ENCODE measurements around the gene ATP2C2.

Gene ATP2C2

DNA sequence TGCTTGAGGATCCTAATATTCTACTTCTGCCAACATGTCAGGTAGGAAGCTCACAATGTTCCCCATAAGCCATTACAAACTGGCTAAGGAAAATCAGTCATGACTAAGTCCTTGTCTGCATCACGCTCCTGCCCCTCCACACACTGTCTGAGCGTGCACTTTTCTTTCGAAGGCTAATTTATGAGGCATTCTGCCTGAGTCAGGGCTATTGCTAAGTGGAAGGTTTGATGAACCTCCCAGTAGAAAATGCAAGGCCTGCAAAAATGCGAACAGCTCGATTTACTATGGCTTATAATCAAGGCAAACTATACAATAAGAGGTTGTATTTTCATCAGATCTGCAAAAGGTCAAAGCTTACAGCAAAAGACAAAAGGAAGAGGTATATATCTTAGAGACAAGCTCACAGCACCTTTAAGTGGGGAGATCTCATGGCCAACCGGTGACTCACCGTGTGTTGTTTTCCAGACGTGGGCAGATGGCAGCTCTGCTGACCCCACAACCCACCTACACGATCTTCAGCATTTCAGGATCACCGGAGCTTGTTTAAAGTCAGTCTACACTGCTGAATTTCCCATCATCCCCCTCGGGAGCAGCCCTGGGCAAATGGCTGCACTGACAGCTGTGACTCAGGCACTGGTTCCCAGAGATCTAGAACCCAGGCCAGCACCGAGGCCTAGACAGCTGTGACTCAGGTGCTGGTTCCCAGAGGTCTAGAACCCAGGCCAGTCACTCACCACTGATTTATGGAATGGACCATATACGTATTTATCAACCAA lies 110.0 kb downstream of the ATP2C2 start:
- DNase-seq, result no peak

DNA sequence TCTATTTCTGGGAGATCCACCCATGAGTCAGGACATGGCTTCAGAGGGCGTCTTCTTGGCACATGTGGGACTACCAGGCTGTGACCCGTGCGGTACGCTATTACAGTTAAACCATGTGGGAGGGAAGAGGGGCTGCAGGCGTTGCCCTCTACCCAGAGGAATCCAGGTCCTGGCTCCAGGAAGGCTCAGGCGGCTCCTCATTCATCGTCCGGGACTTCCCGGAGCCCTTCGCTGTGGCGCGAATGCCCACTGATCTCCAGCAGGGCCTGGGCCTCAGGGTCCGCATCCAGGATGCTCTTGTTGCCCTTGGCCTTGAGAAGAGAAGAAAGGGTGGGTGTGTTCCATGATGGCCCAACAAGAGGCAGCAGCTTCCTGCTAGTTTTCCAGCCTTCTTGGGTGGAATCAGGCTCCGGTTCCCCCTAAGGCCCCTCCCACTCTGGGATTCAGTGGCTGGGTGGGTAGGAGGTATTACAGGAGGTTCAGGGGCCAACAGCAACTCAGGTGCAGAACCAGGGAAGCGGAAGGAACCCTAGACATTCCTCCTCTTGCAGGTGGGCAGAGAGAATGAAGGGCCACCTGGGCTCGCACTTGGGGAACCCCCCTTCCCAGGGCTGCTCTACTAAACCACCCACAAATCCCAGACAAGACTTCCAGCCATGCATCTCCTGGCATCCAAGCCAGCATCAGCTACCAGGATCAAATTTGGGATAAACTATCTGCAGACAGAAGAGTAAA lies 111.5 kb downstream of the ATP2C2 start:
- no peak for DNase-seq

DNA sequence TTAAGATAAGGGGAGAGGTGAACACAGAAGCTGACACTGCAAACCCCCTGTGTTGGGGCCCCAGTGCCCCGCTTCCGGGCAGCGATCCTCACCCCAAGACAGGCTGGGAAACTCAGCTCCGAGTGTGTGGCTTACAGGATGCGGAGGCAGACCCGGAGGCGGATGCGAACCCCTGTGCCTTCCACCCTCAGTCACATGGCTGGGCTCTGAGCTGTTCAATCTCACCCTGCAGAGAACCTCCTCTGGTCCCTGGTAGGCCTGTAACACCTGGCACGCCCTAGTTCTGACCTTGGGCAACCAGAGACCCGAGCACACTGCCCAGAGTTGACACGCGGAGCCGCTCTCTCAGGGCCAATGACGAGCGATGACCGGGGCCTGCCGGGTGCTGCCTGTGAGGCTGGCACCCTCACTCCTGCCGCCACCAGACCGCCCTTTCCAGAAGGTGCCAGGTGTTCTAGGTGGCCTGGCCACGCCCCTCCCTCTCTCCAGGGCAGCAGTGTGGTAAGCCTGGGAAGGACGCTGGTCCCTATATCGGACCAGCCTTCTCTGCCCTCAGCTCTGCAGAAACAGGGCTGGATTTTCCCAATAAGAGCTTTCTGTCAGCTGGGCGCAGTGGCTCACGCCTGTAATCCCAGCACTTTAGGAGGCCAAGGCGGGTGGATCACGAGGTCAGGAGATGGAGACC lies 112.9 kb downstream of the ATP2C2 start:
- no peak for DNase-seq

DNA sequence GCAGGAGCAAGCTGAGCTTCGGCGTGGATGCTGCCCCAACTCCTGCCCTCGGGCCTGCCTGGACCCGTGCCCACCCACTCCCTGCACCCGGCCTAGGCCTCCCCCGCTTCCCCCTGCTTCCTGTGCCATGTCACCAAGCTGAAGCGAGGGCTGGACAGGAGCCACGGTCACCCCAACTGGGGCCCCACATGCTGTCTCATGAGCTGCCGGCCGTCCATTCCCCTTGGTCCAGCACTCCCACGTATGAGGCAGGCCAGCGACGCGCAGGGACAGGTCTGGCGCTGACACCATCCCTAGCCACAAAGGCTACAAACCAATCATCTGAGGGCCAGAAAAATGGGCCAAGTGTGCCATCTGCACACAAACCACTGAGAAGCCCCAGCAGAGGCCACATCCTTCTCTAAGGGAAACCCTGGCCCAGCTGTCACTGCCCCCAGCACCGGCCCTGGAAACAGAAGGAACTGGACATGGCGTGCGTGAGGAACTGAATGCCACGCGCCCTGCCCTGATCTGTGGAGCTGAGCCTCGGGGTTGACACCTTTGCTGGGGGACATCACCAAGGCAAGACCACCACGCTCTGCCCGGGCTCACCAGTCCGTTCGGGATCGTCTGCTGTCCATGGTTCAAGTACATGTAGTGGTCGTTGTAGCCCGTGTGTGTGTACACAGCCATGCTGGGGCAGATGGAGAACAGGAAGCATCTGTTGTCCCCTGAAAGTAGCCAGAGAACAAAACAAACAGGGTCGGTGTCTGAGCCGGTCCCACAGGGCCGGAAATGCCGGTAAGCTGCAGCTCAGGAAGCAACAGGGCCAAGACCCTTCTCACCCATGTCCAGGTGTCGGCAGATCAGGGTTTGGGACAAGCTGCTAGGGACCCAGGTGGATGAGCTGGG lies 113.9 kb downstream of the ATP2C2 start:
- no peak for DNase-seq

GRCh38 chr16:84482951-84483881 lies 114.9 kb downstream of the ATP2C2 start:
- DNase-seq, result no peak

DNA sequence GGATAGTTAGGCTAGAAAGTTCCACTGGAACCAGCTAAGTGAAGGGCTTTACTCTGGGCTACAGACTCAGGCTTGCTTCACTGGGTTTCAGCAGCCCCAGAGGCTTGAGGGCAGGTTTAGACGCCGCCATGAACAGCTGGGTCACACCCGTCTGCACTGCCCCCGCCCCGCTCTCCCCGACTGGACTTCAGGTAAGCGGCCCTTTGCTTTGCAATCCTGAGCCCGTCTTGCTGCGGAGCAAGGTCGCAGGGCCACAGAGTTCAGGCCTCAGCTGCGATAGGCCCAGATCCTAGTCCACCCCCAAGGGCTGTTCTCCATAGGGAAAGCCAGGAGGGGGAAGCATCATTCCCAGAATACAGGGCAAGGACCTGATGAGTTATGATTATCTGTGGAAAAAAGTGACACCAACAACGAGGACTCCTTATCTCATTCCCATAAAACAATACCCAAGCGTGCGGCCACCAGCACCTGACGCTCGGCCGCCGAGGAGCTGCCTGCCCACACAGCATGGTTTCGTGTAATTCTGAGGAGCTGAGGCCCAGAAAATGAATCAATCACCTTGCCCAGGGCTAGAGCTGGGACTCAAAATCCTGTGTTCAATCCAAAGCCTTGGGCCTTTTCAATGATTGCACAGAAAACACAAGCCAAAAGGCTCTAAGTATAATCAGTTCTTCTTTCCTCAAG lies 115.7 kb downstream of the ATP2C2 start:
- DNase-seq, result no peak

GRCh38 chr16:84484579-84485254 lies 116.4 kb downstream of the ATP2C2 start:
- DNase-seq, result no peak

DNA sequence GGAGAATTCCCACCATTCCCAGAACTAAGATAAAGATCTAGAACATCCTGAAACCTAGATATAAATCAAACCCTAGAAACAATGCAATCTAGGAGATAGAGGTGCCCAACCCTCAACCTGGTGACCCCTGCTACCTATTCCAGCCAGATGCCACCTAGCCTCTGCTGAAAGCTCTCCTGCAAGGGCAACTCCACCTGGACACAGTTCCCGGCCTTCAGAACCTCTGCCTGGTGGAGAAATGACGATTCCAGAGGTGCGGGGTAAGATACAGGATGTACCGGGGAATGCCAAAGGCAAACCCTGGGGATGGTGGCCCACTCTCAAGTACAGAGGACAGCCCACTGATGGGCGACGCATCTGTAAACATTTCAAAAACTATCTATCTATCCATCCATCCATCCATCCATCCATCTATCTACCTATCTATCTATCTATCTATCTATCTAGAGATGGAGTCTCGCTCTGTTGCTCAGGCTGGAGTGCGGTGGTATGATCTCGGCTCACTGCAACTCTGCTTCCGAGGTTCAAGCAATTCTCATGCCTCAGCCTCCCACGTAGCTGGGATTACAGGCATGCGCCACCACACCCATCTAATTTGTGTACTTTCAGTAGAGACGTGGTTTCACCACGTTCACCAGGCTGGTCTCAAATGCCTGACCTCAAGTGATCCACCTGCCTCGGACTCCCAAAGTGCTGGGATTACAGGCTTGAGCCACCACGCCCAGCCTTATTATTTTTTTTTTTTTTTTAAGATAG lies 117.1 kb downstream of the ATP2C2 start:
- DNase-seq, result no peak

DNA sequence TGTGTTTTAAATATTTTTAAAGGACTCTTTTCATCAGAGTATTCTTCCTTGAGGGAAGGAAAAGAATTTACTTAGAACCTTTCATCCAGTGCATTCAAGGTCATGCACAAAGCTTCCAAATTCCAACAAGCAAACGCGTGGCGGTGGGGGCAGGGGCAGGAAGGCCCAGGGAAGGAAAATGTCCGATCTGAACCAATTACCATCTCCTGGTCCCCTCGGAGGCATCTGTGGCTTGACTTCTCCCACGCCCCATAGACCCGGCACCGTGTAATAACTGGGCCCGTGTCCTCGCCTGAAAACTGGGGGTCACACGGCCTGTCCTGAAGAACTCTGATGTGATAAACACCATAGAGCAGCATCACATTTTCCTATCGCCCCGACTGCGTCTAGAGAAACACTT lies 117.8 kb downstream of the ATP2C2 start:
- DNase-seq, result no peak

DNA sequence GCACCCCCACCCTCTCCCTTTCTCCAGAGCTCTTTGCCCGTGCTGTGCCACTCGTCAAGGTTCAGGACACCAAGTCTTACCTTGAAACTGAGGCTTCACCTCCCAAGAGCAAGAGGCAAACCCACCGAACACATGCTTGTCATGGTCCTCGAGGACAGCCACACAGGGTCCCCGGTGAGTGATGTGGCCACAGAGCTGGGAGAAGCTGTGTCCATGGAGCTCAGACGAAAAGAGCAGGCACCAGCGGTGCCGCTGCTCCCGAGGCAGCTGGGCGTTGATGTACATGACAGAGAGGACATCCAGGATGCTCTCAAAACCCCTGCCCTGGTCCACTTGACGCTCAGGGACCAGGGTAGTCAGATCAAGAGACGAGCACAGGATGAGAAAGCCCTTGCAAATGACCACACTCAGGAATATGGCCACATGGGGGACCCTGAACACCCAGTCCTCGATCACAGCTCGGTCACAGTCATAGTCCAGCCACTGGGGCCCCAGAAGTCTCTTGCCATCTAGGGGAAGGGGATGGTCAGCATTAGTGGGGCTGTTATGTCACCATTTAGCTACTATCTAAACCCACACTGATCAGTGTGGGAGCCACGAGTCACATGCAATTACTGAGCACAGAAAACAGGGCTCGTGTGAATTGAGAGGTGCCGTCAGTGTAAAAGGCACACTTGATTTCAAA lies 118.4 kb downstream of the ATP2C2 start:
- DNase-seq, result no peak

- no peak for DNase-seq
Measured at GRCh38 chr16:84487358-84487757, 119.0 kb downstream of the ATP2C2 start.

DNA sequence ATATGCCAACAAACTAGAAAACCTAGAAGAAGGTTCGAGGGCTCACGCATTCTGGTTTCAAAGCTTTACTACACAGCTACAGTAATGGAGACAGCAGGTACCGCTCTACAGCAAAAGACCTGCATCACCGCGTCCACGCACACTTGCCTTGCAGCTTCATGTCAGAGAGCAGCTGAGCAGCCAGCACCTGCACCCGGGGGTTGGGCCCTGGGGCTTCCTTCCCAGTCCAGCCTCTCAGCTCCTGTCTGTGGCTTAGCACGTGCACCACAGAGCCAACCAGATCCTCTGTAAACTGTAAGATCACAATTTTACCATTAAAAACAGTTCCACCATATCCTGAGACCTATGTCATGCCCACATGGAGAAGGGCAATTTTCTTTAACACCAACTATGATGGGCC lies 120.8 kb downstream of the ATP2C2 start:
- no peak for DNase-seq

DNA sequence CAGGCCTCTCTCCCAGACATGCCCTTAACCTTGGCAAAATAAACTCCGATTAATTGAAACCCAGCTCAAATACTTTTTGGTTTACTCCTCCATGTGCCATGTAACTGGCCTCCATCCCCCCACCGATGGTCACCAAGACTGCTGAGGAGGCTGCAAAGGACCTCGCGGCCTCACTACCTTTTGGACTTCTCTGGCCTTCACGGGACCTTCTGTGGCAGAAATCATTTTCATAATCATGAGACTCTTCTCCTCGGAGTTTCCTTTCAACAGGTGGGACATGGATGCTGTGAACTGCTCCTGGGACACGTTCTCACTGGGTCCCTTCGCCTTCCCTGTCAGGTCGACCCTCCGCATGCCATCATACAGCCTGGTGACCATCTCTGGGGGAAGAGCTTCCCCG lies 127.2 kb downstream of the ATP2C2 start:
- DNase-seq, result no peak

DNA sequence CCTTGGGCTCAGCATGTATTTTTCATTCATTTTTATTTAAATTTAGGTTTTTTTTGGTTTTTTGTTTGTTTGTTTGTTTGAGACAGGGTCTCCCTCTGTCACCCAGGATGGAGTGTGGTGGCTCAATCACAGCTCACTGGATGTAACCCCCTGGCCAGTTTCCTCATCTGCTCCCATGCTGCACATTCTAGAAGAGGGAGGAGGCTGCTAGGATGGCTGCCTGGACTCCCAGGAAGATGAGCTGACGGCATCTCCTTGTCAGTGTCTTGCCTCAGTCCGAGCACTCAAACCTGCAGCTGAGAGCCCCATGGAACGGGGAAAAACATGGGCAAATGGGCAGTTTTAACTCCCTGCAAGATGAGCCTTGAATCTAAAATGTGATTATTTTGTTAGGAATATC lies 128.7 kb downstream of the ATP2C2 start:
- no peak for DNase-seq

GRCh38 chr16:84497418-84498222 lies 129.3 kb downstream of the ATP2C2 start:
- DNase-seq, result no peak

- DNase-seq, result no peak
Measured at GRCh38 chr16:84498223-84498610, 129.9 kb downstream of the ATP2C2 start.

- DNase-seq, result peak; percentile 31
Measured at GRCh38 chr16:84498859-84499620, 130.7 kb downstream of the ATP2C2 start.

Data from activated effector memory CD4-positive, alpha-beta T cell treated with anti-CD3 and anti-CD28 coated beads, Interleukin-2, amount 50 U/mL, for 16 hours (primary cell).